HEK293T (cell line): ENCODE data around the gene DRC1.

Experiments used
- CTBP1 ChIP-seq: fragments of 450-650 bp; IDR thresholded peaks from 2 replicates; pipeline ENCODE4 v1.6.1; 2016; ENCODE audit warnings: borderline replicate concordance
- FOXK2 ChIP-seq: fragments of 450-650 bp; IDR thresholded peaks from 2 replicates; pipeline ENCODE4 v1.6.1; 2016; ENCODE audit warnings: mild to moderate bottlenecking
- SP1 ChIP-seq: fragments of 450-650 bp; IDR thresholded peaks from 2 replicates; pipeline ENCODE4 v1.6.1; 2017
- SUZ12 ChIP-seq: fragments of 450-650 bp; IDR thresholded peaks from 2 replicates; pipeline ENCODE4 v1.6.1; 2016; ENCODE audit warnings: mild to moderate bottlenecking
- ZNF384 ChIP-seq: fragments of 450-650 bp; IDR thresholded peaks from 2 replicates; pipeline ENCODE4 v1.6.1; 2016

DNA sequence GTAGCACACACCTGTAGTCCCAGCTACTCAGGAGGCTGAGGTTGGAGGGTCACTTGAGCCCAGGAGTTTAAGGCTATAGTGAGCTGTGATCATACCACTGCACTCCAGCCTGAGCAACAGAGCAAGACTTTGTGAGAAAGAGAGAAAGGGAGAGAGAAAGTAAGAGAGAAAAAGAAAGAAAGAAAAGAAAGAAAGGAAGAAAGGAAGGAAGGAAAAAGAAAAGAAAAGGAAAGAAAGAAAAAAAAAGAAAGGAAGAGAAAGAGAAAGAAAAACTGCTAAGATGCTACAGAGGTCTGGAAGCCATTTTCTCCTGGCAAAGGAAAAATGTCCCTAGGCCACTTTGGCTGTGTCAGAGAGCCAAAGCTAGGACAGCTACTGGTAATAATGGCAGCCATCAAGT lies 30.6 kb downstream of the DRC1 start:
- TF ChIP-seq SP1 (no peak), CTBP1 (no peak), SUZ12 (no peak), ZNF384 (no peak), FOXK2 (no peak)
